ENCODE results near the gene FOXN4.
A peak's percentile ranks its signal among the peaks of the same experiment; 100 is the strongest.

The FOXN4 gene

GRCh38 chr12:109277899-109278762 lies 31.0 kb downstream of the FOXN4 start:
- no peak for DNase-seq

DNA sequence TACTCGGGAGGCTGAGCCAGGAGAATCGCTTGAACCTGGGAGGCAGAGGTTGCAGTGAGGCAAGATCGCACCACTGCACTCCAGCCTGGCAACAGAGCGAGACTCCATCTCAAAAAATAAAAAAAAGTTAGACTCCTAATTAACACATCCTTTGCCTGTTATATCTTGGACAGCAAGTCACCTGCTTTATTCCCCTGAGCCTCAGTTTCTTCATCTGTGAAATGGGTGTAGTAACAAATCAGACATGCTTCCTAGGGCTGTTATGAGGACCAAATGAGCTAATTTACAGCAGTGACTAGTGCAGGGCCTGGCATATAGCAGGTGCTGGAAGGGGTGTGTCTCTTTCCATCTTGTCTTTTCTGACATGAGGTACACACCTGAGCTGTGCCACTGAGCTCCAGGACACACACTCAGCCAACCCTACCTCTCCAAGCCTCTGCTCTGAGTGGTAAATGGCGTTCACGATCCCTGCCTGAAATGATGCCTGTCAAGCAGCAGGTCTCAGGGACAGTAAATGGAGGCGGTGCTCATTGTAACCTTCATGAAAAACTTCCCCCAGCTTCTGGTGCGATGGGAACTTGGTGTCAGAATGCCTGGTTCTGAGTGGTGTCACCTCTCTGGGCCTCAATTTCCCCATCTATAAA lies 31.7 kb downstream of the FOXN4 start:
- no peak for DNase-seq

DNA sequence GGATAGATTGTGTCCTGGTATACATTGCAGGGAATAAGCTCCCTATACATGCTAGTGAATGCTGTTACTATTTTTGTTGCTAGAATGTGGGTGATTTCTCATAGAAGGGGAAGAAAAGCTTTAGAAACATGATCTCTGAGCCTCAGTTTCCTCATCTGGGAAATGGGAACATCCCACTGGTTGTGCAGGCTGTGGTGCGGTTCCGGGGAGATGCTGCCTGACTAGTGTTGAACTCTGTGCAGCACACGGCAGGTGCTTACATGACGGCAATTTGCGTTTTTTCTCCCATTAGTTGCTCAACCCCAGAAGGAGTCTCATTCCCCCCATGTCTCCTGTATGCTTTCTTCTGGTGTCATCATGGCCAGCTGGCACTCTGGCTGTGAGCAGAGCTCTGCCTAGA lies 32.9 kb downstream of the FOXN4 start:
- DNase-seq: no peak

- no peak for DNase-seq
Measured at GRCh38 chr12:109275173-109275572, 33.9 kb downstream of the FOXN4 start.

DNA sequence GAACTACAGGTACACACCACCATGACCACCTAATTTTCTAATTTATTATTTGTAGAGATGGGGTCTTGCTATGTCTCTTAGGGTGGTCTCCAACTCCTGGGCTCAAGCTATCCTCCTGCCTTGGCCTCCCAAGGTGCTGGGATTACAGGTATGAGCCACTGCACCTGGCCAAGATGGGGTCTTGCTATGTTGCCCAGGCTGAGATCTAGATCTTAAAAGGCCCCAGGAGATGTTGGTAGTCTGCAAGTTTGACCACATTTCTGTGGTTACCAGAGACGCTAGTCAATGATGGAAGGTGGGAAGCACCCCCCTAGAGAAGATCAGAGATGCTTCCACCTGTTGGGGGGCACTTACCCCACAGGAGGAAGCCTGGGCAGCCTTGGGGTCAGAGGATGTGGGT lies 34.7 kb downstream of the FOXN4 start:
- DNase-seq: no peak

DNA sequence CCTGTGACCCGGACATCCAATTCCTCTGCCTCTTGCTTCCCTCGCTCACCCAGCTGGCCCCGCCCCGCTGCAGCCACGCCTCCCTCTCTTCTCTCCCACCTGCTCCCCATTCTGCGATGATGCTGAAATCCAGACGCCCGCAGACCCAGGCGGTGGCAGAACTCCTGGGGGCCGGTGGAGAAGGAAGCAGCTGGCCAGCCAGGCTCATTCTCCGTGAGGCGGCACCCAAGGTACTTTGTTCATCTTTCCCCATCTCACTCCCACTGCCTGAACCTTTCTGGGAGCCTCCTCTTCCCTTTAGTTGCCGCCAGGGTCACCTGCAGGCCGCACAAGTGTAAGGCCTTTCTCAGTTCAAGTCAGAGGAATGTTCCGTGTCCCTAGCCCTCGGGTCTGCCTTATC lies 35.7 kb downstream of the FOXN4 start:
- no peak for DNase-seq

GRCh38 chr12:109271418-109271817 lies 37.7 kb downstream of the FOXN4 start:
- DNase-seq: no peak

- DNase-seq: no peak
Measured at GRCh38 chr12:109270494-109270893, 38.6 kb downstream of the FOXN4 start.

DNA sequence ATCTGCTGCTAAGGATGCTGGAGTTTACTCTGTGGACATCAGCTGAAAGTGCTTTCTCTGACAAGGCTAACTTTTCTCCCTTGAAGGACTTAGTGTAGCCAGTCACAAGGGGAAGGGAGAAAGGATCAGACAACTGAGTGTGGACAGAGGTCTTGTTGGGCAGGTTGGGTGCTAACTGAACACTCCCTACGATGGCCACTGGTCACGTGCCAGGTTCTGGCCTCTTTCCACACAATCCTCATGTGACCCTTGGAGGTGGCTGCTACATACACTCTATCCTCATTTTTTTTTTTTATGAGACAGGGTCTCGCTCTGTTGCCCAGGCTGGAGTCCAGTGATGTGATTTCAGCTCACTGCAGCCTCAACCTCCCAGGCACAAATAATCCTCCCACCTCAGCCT lies 39.7 kb downstream of the FOXN4 start:
- no peak for DNase-seq

DNA sequence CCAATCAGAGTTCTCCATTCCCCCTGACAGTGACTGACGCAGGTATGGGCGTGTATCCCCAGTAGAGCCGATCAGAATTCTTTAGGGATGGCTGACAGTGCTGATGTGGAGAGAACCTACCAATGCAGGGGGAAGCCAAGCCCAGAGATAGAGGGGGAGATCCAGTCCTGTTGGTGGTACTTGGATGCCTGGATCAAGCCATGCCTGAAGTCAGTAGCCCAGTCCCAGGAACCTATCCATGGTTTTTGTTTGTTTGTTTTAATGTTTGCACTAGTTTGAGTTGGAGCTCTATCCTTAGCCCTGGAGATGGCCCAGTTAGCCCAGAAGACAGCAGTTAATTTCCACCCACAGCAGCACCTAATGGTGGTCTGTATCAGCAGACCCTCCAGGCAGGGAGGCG lies 40.2 kb downstream of the FOXN4 start:
- no peak for DNase-seq

DNA sequence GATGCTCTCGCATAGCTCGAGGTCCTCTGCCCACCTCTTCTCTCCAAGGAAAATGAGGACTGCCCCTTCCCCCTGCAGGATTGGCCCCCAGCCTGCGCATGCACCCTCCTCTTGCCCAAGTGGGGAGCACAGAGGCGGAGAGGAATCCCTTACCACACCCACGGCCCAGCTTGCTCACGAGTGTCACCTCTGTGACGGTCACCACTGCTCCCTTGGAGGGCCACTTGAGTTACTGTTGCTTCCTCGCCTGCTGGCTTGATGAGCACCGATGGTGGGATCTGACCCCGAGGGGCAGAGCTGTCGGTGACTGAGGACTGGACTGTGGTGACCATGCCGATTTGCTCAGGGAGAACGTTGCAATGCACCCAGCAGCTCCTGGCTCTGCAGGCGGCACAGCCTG lies 41.7 kb downstream of the FOXN4 start:
- no peak for DNase-seq

DNA sequence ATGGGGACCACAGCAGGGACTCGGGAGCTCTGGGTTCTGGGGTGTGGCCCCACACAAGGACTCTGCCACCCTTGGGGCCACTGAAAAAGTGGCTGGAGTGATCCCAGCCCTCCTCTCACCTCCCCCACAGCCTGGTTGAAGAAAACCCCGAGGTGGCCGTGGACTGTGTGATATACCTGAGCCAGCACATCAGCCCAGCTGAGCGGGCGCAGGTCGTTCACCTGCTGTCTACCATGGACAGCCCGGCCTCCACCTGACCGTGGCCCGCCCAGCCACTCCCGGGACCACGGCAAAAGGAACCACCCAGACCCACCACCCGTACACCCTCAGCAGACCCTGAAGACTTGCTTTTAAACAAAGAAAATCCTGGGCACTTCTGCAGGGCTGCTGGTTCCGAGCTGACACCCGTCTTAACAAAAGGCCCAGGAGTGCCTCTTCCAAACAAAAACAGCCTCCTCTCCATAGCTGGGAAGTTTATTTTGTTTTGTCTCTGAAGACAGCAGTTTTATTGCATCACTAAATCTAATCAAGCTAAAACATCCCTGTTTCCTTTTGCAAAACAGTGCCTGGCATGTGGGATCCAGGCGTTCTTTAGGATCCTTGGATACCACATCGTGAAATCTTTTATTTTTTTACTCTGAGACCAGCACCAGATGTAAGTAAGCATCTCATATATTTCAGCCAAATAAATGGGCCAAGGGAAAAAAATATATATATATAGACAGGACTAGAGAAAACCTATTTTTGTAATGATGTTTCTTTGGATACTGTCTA lies 42.8 kb downstream of the FOXN4 start:
- no peak for DNase-seq

DNA sequence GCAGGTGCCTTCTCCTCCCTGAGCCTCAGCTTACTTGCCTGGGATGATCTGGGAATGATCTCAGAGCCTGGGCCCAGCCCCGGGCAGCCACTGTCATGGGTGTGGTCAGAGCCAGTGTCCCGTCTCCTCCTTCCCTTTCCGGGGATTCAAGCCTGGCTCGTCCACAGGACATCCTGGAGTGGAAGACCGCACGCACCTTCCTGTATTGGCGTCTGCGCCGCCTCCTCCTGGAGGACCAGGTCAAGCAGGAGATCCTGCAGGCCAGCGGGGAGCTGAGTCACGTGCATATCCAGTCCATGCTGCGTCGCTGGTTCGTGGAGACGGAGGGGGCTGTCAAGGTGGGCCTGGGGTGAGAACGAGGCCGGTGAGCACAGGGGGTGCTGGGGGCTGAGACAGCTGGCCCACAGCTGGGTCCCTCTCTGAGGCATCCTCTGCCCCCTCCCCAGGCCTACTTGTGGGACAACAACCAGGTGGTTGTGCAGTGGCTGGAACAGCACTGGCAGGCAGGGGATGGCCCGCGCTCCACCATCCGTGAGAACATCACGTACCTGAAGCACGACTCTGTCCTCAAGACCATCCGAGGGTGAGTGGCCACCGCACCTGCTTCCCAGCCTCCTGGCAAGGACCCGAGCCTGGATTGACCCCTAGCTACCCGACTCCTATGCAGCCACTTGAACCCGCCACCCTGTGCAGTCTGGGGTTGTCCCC lies 44.0 kb downstream of the FOXN4 start:
- DNase-seq: no peak

- peak; percentile 33 for DNase-seq
Measured at GRCh38 chr12:109264095-109264942, 44.8 kb downstream of the FOXN4 start.

GRCh38 chr12:109263439-109263838 lies 45.6 kb downstream of the FOXN4 start:
- DNase-seq: no peak

- DNase-seq: no peak
Measured at GRCh38 chr12:109261939-109262338, 47.1 kb downstream of the FOXN4 start.

- DNase-seq: no peak
Measured at GRCh38 chr12:109261087-109261486, 48.0 kb downstream of the FOXN4 start.

- no peak for DNase-seq
Measured at GRCh38 chr12:109259545-109259895, 49.6 kb downstream of the FOXN4 start.

DNA sequence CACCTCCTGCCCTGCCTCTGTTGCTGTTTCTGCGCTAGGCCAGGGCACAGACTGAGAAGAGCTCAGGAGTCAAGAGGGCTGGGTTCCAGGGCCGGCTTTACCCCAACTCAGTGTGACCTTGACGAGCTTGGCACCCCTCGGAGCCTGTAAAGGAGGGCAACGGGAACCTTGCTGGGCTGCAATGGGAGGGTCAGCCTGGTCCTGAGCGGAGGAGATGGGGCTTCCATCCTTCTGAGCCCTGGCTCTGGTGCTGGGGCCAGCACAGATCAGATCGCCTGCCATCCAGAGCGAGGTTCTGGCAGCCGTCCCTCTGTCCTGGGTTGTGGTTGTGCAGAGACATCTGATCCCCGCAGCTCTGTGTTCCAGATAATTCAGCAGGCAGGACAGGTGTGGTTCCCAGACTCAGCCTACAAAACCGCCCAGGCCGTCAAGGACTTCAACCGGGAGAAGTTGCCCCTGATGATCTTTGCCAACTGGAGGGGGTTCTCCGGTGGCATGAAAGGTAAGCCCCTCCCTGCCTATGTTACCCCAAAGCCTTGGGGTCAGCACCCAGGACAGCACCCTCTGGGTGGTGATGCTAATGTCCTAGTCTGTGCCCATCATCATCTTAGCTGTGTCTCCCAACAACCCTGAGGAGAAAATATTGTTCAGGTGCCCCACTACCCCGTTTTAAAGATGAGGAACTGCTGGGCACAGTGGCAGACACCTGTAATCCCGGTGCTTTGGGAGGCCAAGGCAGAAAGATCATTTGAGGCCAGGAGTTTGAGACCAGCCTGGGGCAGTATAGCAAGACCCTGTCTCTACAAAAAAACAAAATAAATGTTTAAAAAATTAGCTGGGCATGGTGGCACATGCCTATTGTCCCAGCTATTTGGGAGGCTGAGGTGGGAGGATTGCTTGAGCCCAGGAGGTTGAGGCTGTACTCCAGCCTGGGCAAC lies 50.2 kb downstream of the FOXN4 start:
- no peak for DNase-seq

DNA sequence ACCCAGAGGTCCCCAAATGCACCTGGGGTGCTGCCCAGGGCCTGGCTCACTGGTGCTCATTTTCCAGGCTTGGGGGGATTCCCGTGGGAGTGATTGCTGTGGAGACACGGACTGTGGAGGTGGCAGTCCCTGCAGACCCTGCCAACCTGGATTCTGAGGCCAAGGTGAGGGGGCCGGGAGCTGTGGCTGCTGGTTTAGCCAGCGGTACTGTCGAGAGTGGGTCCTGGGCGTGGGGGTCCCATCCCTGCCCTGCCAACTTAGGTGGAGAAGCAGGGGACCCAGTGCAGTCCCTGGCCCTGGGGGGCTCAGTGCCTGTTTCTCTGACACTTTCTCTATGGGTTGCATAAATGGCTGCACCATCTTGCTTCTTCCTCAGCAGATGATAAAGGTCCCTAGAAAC lies 50.9 kb downstream of the FOXN4 start:
- DNase-seq: no peak

DNA sequence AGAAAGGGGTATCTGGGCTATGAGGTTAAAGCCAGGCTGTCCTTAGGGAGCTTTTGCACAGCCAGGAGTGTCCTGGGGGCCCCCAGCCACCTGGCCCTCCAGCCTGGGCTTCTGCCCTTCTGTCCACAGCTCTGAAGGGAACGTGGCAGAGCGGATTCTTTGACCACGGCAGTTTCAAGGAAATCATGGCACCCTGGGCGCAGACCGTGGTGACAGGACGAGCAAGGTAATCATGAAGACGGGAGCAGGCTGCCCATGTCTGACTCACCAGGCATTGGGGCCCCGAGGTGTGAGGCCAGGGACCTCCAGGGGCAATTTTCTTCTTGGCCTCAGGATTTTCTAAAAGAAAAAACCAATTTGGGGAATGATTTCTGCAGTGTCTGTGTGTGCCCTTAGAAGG lies 53.1 kb downstream of the FOXN4 start:
- DNase-seq: no peak
